GM12891 (cell line): ENCODE measurements around the gene TMEM252.

Experiments used
- POLR2A ChIP-seq: IDR thresholded peaks from 2 replicates; pipeline ENCODE4 v1.6.1; 2011; ENCODE audit warnings: low read depth, low read length, control low read depth
- POLR2AphosphoS5 ChIP-seq: IDR thresholded peaks from 2 replicates; pipeline ENCODE4 v1.6.1; 2011; ENCODE audit warnings: low read depth, low read length, control low read depth
- POU2F2 ChIP-seq: IDR thresholded peaks from 2 replicates; pipeline ENCODE4 v1.6.1; 2011; ENCODE audit warnings: low read depth, mild to moderate bottlenecking, control low read depth, low read length, moderate library complexity
- SPI1 ChIP-seq: IDR thresholded peaks from 2 replicates; pipeline ENCODE4 v1.6.1; 2011; ENCODE audit warnings: low read depth, low read length, control low read depth
- TAF1 ChIP-seq: IDR thresholded peaks from 2 replicates; pipeline ENCODE4 v1.6.1; 2011; ENCODE audit warnings: low read depth, low read length, control low read depth

GRCh38 chr9:68493541-68493940 is 47.1 kb downstream of the TMEM252 start:
- TF ChIP-seq POLR2A: no peak
- no peak for TF ChIP-seq POU2F2
- TF ChIP-seq TAF1: no peak
- TF ChIP-seq POLR2AphosphoS5: no peak
- TF ChIP-seq SPI1: no peak
